SU-DHL-6 (cell line): Measurements from ENCODE around the gene SDK1.

ENCODE experiments used
- H2AFZ ChIP-seq: fragments of 200-600 bp; sonication (generic); 2 replicates; pipeline ENCODE4 v1.6.1; 2014; ENCODE audit warnings: low read depth, mild to moderate bottlenecking, moderate library complexity, mixed read lengths, antibody characterized with exemption, low read length; ENCODE audit not compliant: severe bottlenecking
- H3F3A ChIP-seq: fragments of 200-600 bp; shearing (Covaris generic); 2 replicates; pipeline ENCODE4 v1.6.0; 2016; ENCODE audit warnings: antibody characterized with exemption, mild to moderate bottlenecking; ENCODE audit not compliant: insufficient read depth
- H3K27ac ChIP-seq: fragments of 200-600 bp; sonication (generic); 2 replicates; pipeline ENCODE4 v1.5.1; 2016; ENCODE audit warnings: low read depth, mild to moderate bottlenecking, low read length, moderate library complexity, mixed read lengths
- H3K27me3 ChIP-seq: fragments of 200-600 bp; sonication (generic), shearing (Covaris generic); 2 replicates; pipeline ENCODE4 v1.6.0; 2014; ENCODE audit warnings: mild to moderate bottlenecking, low read length
- H3K36me3 ChIP-seq: fragments of 200-600 bp; sonication (generic); 2 replicates; pipeline ENCODE4 v1.6.1; 2014; ENCODE audit warnings: mild to moderate bottlenecking, low read length, mixed read lengths
- H3K4me2 ChIP-seq: fragments of 300-600, 200-600 bp; shearing (Covaris generic), sonication (generic); 2 replicates; pipeline ENCODE4 v1.6.0; 2014; ENCODE audit warnings: low read length, low read depth, mild to moderate bottlenecking; ENCODE audit not compliant: poor library complexity, severe bottlenecking
- H3K4me3 ChIP-seq: fragments of 200-600 bp; sonication (generic); 2 replicates; pipeline ENCODE4 v1.5.1; 2014; ENCODE audit warnings: antibody characterized with exemption, low read length, mild to moderate bottlenecking, mixed read lengths; ENCODE audit not compliant: insufficient read depth, poor library complexity, severe bottlenecking
- H3K79me2 ChIP-seq: fragments of 200-600 bp; sonication (generic); 2 replicates; pipeline ENCODE4 v1.6.1; 2014; ENCODE audit warnings: mild to moderate bottlenecking, low read length, moderate library complexity; ENCODE audit not compliant: insufficient read depth
- H3K9ac ChIP-seq: fragments of 200-600 bp; sonication (generic); 2 replicates; pipeline ENCODE4 v1.7.0; 2014; ENCODE audit warnings: mild to moderate bottlenecking, low read length
- H3K9me2 ChIP-seq: fragments of 200-600 bp; sonication (generic); replicated peaks from 2 replicates; pipeline ENCODE4 v1.6.1; 2014; ENCODE audit warnings: low read length; ENCODE audit not compliant: insufficient read depth
- H3K9me3 ChIP-seq: fragments of 200-600 bp; sonication (generic); 2 replicates; pipeline ENCODE4 v1.6.1; 2014; ENCODE audit warnings: low read length, mixed read lengths; ENCODE audit not compliant: insufficient read depth
- H4K20me1 ChIP-seq: fragments of 200-600 bp; sonication (generic); 2 replicates; pipeline ENCODE4 v1.6.1; 2014; ENCODE audit warnings: low read depth, mild to moderate bottlenecking, antibody characterized with exemption, low read length, moderate library complexity, mixed read lengths
- CTCF ChIP-seq: fragments of 200-600 bp; sonication (generic); IDR thresholded peaks from one replicate; pipeline ENCODE4 v1.5.1; 2017; ENCODE audit warnings: antibody characterized with exemption, mild to moderate bottlenecking, low read length, moderate library complexity; ENCODE audit not compliant: insufficient read depth, poor library complexity, severe bottlenecking
- EZH2phosphoT487 ChIP-seq: fragments of 200-600 bp; sonication (generic), shearing (Covaris generic); conservative IDR thresholded peaks from 2 replicates; pipeline ENCODE4 v1.6.1; 2018; ENCODE audit warnings: mild to moderate bottlenecking, antibody characterized with exemption, low read length, moderate library complexity, mixed read lengths

SDK1 gene

GRCh38 chr7:3722396-3722922 is 421.4 kb downstream of the SDK1 start:
- Histone ChIP-seq H3K4me3 (no peak overlapping the region), H3K9me3 (no peaks in the 10 kb centered on the region), H3K27me3 (no peaks in the 10 kb centered on the region), H2AFZ (no peak overlapping the region), H3K27ac (peak overlapping the region; percentile 6; the same call in 1 of the 2 replicates), H4K20me1 (no peaks in the 10 kb centered on the region), H3K9ac (no peak overlapping the region), H3K9me2 (no peaks in the 10 kb centered on the region), H3K36me3 (no peaks in the 10 kb centered on the region), H3K79me2 (no peaks in the 10 kb centered on the region), H3F3A (no peaks in the 10 kb centered on the region), H3K4me2 (peak overlapping the region; percentile 14)
- no peak for TF ChIP-seq EZH2phosphoT487
- TF ChIP-seq CTCF, result no peak

GRCh38 chr7:3725155-3726059 is 424.4 kb downstream of the SDK1 start:
- no peak for TF ChIP-seq EZH2phosphoT487
- no peak for TF ChIP-seq CTCF

GRCh38 chr7:3730276-3730675 is 429.2 kb downstream of the SDK1 start:
- no peak overlapping the region for H3K4me3 ChIP-seq
- TF ChIP-seq CTCF (no peak), EZH2phosphoT487 (no peak)
- no peaks in the 10 kb centered on the region for H3K27me3 ChIP-seq
- no peak overlapping the region for H3K27ac ChIP-seq
- H3K9me2 ChIP-seq, result no peaks in the 10 kb centered on the region
- no peaks in the 10 kb centered on the region for H4K20me1 ChIP-seq
- no peaks in the 10 kb centered on the region for H3K79me2 ChIP-seq
- no peaks in the 10 kb centered on the region for H3K36me3 ChIP-seq
- H3K9ac ChIP-seq, result no peak overlapping the region
- H2AFZ ChIP-seq, result no peak overlapping the region
- H3F3A ChIP-seq, result no peaks in the 10 kb centered on the region
- H3K4me2 ChIP-seq, result no peak overlapping the region
- 0 out of 2 replicates have a peak, but pooled peaks cover 6% of the 10 kb centered on the region for H3K9me3 ChIP-seq

More at GRCh38 chr7:3725155-3726059, 424.4 kb downstream of the SDK1 start:
- H3K27ac ChIP-seq, result no peak overlapping the region
- H3K9me2 ChIP-seq, result no peaks in the 10 kb centered on the region
- H2AFZ ChIP-seq, result no peak overlapping the region
- no peak overlapping the region for H3K4me3 ChIP-seq
- no peaks in the 10 kb centered on the region for H3K9me3 ChIP-seq
- H3K27me3 ChIP-seq, result no peaks in the 10 kb centered on the region
- H3K36me3 ChIP-seq, result no peaks in the 10 kb centered on the region
- H4K20me1 ChIP-seq, result no peaks in the 10 kb centered on the region
- H3K79me2 ChIP-seq, result no peaks in the 10 kb centered on the region
- no peak overlapping the region for H3K4me2 ChIP-seq
- no peak overlapping the region for H3K9ac ChIP-seq
- no peaks in the 10 kb centered on the region for H3F3A ChIP-seq
